Thoracic aorta (tissue), 2 donors: ENCODE measurements around the gene LAIR2. TPM values are rescaled to one million over a fixed set of nuclear protein-coding genes. Genes with fewer than 3 reads are reported as not detected.

Experiments
- ATAC-seq: fragments of 150-250 bp; one replicate; pipeline ENCODE4 v1.8.0; 2017; ENCODE audit warnings: low read depth; ENCODE audit not compliant: insufficient number of reproducible peaks, low FRiP score
- DNase-seq: peaks from one replicate; pipeline ENCODE4 v3.0.0-alpha.2; 2020; ENCODE audit warnings: low spot score
- H3K27ac ChIP-seq, 2 donors: fragments of 200-600 bp; sonication (generic); 1 replicate in 1 of 2; 2 replicates in 1 of 2; pipeline ENCODE4 v1.5.1; 2016; ENCODE audit warnings: mild to moderate bottlenecking in 2 of 2, moderate library complexity in 2 of 2
- H3K27me3 ChIP-seq: fragments of 200-600 bp; sonication (generic); replicated peaks from 2 replicates; pipeline ENCODE4 v1.6.0; 2016; ENCODE audit warnings: mild to moderate bottlenecking; ENCODE audit not compliant: insufficient read depth
- H3K36me3 ChIP-seq: fragments of 200-600 bp; sonication (generic); one replicate; pipeline ENCODE4 v1.5.1; 2016
- H3K4me1 ChIP-seq, 2 donors: fragments of 200-600 bp; sonication (generic); 1 replicate in 1 of 2; 2 replicates in 1 of 2; pipeline versions ENCODE4 v1.5.1 to v1.6.0; 2016; ENCODE audit warnings: low read depth in 2 of 2, mild to moderate bottlenecking in 1 of 2; ENCODE audit not compliant: control insufficient read depth in 1 of 2
- H3K4me3 ChIP-seq: fragments of 200-600 bp; sonication (generic); 2 replicates; pipeline ENCODE4 v1.5.1; 2016; ENCODE audit warnings: mild to moderate bottlenecking
- H3K9me3 ChIP-seq: fragments of 200-600 bp; sonication (generic); 2 replicates; pipeline ENCODE4 v1.5.1; 2016
- total RNA-seq, 2 donors: library from RNA; depleted of rRNA; stranded (reverse); fragments of >200 nt; gene quantifications; one replicate each; pipeline versions ENCODE4 v1.1.0 to v1.2.3, GENCODE V29; 2016
- TF ChIP-seq, protein P1 (sequence below): fragments of 200-600 bp; sonication (generic); IDR thresholded peaks from one replicate; pipeline ENCODE4 v1.5.1; 2019; ENCODE audit warnings: antibody characterized with exemption

Gene LAIR2
- total RNA-seq, 2 donors from 2014 or later = not detected

DNA sequence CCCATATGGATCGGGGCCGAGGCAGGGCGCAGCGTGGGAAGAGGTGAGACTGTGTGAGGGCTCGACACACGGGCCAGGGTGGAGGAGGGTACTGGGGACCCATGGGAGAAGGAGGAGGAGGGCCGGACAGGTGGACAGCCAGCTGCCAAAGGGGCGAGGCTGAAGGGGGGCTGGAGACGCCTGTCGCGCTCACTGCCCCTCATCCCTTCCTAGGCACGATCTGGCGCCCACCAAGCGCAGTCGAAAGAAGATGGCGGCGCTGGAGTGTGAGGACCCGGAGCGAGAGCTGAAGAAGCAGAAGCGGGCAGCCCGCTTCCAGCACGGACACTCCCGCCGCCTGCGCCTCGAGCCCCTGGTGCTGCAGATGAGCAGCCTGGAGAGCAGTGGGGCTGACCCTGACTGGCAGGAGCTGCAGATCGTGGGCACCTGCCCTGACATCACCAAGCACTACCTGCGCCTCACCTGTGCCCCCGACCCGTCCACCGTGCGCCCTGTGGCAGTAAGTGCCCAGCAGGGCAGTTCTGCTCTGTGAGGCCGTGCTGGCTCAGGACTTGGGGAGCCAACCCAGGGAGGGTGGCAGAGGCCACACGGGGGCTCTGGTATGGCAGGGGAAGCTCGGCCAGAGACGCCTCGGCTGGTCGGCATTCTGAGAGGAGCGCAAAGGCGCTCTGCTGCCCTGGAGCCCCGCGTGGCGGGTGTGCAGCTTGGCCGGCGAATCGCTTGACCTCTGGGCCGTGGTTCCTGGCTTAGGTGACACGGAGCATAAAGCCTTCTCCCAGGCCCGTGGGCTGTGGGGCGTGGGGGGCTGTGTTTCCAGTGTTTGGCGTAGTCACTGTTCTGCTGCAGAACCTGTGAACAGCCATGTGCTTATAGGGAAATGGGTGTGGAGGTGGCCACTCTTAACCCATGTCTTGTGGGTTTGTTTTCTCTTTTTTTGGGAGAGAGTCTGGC, 45.9 kb upstream of the LAIR2 start:
- no peak for DNase-seq
- no peak overlapping the region for H3K27ac ChIP-seq
- peaks cover 97% of the 10 kb centered on the region for H3K36me3 ChIP-seq
- TF ChIP-seq, protein P1, sequence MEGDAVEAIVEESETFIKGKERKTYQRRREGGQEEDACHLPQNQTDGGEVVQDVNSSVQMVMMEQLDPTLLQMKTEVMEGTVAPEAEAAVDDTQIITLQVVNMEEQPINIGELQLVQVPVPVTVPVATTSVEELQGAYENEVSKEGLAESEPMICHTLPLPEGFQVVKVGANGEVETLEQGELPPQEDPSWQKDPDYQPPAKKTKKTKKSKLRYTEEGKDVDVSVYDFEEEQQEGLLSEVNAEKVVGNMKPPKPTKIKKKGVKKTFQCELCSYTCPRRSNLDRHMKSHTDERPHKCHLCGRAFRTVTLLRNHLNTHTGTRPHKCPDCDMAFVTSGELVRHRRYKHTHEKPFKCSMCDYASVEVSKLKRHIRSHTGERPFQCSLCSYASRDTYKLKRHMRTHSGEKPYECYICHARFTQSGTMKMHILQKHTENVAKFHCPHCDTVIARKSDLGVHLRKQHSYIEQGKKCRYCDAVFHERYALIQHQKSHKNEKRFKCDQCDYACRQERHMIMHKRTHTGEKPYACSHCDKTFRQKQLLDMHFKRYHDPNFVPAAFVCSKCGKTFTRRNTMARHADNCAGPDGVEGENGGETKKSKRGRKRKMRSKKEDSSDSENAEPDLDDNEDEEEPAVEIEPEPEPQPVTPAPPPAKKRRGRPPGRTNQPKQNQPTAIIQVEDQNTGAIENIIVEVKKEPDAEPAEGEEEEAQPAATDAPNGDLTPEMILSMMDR = no peak
- no peak for ATAC-seq
- no peak overlapping the region for H3K4me3 ChIP-seq
- H3K4me1 ChIP-seq = peaks cover 1 to 4% of the 10 kb centered on the region in 2 donors
- H3K9me3 ChIP-seq = no peaks in the 10 kb centered on the region
- H3K27me3 ChIP-seq = no peaks in the 10 kb centered on the region

DNA sequence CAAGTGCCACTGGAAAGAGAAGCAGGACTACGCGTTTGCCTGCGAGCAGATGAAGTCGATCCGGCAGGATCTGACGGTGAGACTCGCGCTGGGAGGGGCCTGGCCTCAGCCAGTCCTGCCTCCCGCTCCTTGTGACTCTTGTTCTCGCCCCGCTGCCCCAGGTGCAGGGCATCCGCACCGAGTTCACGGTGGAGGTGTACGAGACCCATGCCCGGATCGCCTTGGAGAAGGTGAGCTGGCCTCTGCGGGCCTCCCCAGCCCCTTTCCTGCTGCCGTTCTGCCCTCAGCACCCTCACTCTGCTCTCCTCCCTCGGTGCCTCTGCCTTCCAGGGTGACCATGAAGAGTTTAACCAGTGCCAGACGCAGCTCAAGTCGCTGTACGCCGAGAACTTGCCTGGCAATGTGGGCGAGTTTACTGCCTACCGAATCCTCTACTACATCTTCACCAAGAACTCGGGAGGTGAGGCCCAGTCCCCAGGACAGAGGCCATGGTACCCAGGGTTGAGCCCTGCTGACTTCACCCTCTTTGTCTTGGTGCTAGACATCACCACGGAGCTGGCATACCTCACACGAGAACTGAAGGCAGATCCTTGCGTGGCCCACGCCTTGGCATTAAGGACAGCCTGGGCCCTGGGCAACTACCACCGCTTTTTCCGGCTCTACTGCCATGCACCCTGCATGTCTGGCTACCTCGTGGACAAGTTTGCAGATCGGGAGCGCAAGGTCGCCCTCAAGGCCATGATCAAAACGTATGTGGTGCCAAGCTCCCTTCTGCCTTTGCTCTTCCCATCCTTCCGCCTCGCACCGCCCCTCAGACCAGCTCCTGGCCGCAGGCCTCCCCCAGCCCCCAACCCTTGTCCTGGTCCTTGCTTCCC, 44.6 kb upstream of the LAIR2 start:
- ATAC-seq (no peak), DNase-seq (no peak)
- Histone ChIP-seq H3K4me3 (no peak overlapping the region), H3K27me3 (no peaks in the 10 kb centered on the region), H3K9me3 (no peaks in the 10 kb centered on the region), H3K27ac (no peak overlapping the region), H3K36me3 (peaks cover 91% of the 10 kb centered on the region), H3K4me1 (peaks cover 9 to 14% of the 10 kb centered on the region in 2 donors)
- TF ChIP-seq, protein P1 = no peak

DNA sequence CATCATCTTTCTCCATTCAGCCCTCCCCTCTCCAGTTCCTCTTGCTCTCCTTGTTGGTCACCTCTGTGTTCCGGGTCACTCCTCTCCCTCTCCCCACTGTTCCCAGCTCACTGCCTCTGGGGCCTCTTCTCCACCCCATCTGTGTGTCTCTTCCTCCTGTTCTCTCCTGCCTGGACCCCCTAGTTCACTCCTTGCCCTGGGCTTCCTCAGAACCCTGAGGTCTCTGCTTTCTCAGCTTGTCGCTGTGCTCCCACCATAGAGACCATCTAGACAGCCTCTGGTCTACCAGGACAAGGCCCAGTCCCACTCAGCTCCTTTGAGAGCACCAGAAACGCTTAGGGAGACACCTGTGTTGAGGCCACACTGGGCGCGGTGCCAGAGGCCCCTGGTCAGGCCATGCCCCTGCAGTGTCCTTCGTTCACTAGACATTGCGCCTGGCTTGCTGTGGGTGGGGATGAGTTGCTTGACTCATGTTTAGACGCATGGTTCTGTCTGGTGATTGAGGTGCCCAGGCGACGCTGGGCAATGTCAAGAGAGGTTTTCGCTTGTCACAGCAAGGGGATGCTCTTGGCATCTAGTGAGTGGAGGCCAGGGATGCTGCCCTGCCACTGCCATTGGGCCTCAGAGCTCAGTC, 43.9 kb upstream of the LAIR2 start:
- Histone ChIP-seq H3K4me1 (peaks cover 9 to 14% of the 10 kb centered on the region in 2 donors), H3K9me3 (no peaks in the 10 kb centered on the region), H3K27me3 (no peaks in the 10 kb centered on the region), H3K27ac (no peak overlapping the region), H3K36me3 (peaks cover 83% of the 10 kb centered on the region), H3K4me3 (no peak overlapping the region)
- ATAC-seq (no peak), DNase-seq (no peak)
- TF ChIP-seq, protein P1 = no peak

DNA sequence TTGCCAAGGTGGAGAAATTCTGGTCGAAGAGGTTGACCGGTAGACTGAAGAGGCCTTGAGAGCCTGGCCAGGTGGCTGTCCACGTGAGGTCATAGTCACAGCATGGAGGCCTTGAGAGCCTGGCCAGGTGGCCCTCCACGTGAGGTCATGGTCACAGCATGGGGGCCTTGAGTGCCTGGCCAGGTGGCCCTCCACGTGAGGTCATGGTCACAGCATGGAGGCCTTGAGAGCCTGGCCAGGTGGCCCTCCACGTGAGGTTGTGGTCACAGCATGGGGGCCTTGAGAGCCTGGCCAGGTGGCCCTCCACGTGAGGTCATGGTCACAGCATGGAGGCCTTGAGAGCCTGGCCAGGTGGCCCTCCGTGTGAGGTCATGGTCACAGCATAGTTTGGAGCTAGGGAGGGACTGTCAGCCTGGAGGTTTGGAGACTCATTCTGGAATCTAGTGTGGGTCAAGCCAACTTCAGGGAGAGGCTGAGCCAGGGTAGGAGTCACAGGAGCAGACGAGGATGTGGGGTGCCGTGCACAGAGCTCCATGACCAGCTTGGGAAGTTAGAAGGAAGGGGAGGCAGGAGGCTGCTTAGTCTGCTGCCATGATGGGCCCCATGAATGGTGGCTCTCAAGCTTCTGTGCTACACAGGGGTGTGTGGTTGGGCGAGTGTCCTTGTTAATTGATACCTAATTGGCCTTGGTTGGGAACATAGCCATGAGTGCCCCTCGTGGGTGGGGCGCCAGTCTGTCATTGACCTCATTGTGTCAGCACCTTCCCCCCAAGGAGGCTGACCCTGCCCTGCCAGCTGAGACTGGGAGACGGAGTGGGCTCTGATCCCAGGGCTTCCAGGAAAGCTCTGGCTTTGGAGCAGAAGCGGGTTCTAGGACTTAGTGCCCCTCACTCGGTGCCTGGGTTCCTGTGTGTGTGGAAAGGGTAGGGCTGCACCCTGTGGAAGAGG, 43.1 kb upstream of the LAIR2 start:
- TF ChIP-seq, protein P1 = no peak
- Histone ChIP-seq H3K27me3 (no peaks in the 10 kb centered on the region), H3K4me1 (peaks cover 9 to 20% of the 10 kb centered on the region in 2 donors), H3K9me3 (no peaks in the 10 kb centered on the region), H3K27ac (no peak overlapping the region), H3K36me3 (peaks cover 75% of the 10 kb centered on the region), H3K4me3 (no peak overlapping the region)
- DNase-seq = no peak
- no peak for ATAC-seq
